Measurements from ENCODE around the gene PYDC1.
"Not testable (repeated sequence)": the region's sequence is repeated elsewhere in the genome, so short reads cannot be mapped to it uniquely, and the experiment has no call there.

PYDC1 gene

GRCh38 chr16:31179747-31180459, 37.0 kb downstream of the PYDC1 start, which contains the start of gene FUS:
Gene FUS (plus strand): TSS chr16:31180139. CDS start chr16:31180215, 76 bp downstream.
- FAIRE-seq (peak; percentile 42), DNase-seq (ENCODE audit: low spot score) (peak; percentile 91)

- DNase-seq (ENCODE audit: low spot score) (no peak), FAIRE-seq (no peak)
These were observed 37.7 kb downstream of the PYDC1 start for GRCh38 chr16:31179219-31179746.

- peak; percentile 72 for DNase-seq (ENCODE audit: low spot score)
- no peak for FAIRE-seq
These were observed 39.8 kb downstream of the PYDC1 start for GRCh38 chr16:31177136-31177535.

DNA sequence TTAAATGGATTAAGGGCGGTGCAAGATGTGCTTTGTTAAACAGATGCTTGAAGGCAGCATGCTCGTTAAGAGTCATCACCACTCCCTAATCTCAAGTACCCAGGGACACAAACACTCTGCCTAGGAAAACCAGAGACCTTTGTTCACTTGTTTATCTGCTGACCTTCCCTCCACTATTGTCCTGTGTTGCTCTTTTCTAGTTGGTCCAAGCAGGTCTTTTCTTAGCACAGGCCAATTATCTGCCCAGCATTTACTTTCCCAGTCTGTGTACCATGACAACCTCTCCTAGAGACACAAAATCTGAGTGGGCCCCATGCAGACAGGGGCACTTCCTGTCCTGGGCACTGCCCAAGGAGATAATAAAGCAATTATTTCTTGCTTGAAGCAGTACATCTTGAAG, 46.9 kb downstream of the PYDC1 start:
- FAIRE-seq = not testable (repeated sequence)

GRCh38 chr16:31168848-31169247, 48.1 kb downstream of the PYDC1 start:
- DNase-seq (ENCODE audit: low spot score) (no peak), FAIRE-seq (no peak)

More for the DNA sequence above, 46.9 kb downstream of the PYDC1 start:
- not testable (repeated sequence) for DNase-seq (ENCODE audit: low spot score)

- DNase-seq (ENCODE audit: low spot score) (no peak), FAIRE-seq (no peak)
These were observed 49.6 kb downstream of the PYDC1 start for GRCh38 chr16:31167315-31167714.
